HG03469 (cell line): Measurements from ENCODE around the gene ARPC4.
"Not testable (repeated sequence)": the region's sequence is repeated elsewhere in the genome, so short reads cannot be mapped to it uniquely, and the experiment has no call there.

ENCODE experiments used
- ATAC-seq: cut with Tn5 transposase; IDR thresholded peaks from one replicate; pipeline ENCODE4 v1.9.1; 2021; ENCODE audit warnings: mild to moderate bottlenecking, moderate library complexity, moderate number of reproducible peaks; ENCODE audit not compliant: unreplicated experiment

Gene ARPC4

GRCh38 chr3:9769426-9770275 lies 23.2 kb upstream of the ARPC4 start, which contains the start of gene CAMK1:
Gene CAMK1, minus strand, starts transcription at chr3:9769947. Its CDS starts 2,198 bp downstream, at chr3:9767749.
- no peak for ATAC-seq

- no peak for ATAC-seq
Measured at GRCh38 chr3:9770276-9770812, 22.5 kb upstream of the ARPC4 start.

- ATAC-seq, result not testable (repeated sequence)
Measured at GRCh38 chr3:9771007-9771406, 21.9 kb upstream of the ARPC4 start.

- ATAC-seq, result no peak
Measured at GRCh38 chr3:9776896-9777693, 15.8 kb upstream of the ARPC4 start.

- ATAC-seq, result no peak
Measured at GRCh38 chr3:9777694-9778021, 15.2 kb upstream of the ARPC4 start.

- ATAC-seq, result no peak
Measured at GRCh38 chr3:9778143-9779074, 14.5 kb upstream of the ARPC4 start.

GRCh38 chr3:9779075-9779593 lies 13.7 kb upstream of the ARPC4 start:
- ATAC-seq, result no peak

GRCh38 chr3:9779721-9780457 lies 13.0 kb upstream of the ARPC4 start:
- ATAC-seq, result peak; percentile 40

GRCh38 chr3:9780458-9780812 lies 12.4 kb upstream of the ARPC4 start:
- ATAC-seq, result no peak

- ATAC-seq, result no peak
Measured at GRCh38 chr3:9780910-9781309, 12.0 kb upstream of the ARPC4 start.

GRCh38 chr3:9781551-9781950 lies 11.3 kb upstream of the ARPC4 start:
- no peak for ATAC-seq

GRCh38 chr3:9781978-9782603 lies 10.8 kb upstream of the ARPC4 start:
- ATAC-seq, result no peak

- no peak for ATAC-seq
Measured at GRCh38 chr3:9782770-9783169, 10.1 kb upstream of the ARPC4 start.

- no peak for ATAC-seq
Measured at GRCh38 chr3:9783954-9784353, 8.9 kb upstream of the ARPC4 start.

GRCh38 chr3:9784965-9785364 lies 7.9 kb upstream of the ARPC4 start:
- ATAC-seq, result no peak

- no peak for ATAC-seq
Measured at GRCh38 chr3:9785602-9786001, 7.3 kb upstream of the ARPC4 start.

- ATAC-seq, result no peak
Measured at GRCh38 chr3:9786209-9786739, 6.6 kb upstream of the ARPC4 start.

- ATAC-seq, result no peak
Measured at GRCh38 chr3:9786825-9787669, 5.8 kb upstream of the ARPC4 start.
